Measurements from ENCODE around the gene CCL17.

The CCL17 gene

GRCh38 chr16:57377080-57377841 lies 27.3 kb upstream of the CCL17 start:
- Histone ChIP-seq H3K9me3 (ENCODE audit: control insufficient read depth, low read length) (no peaks in the 10 kb centered on the region), H3K36me3 (ENCODE audit: control insufficient read depth, insufficient read depth, low read length) (no peaks in the 10 kb centered on the region), H3K4me1 (ENCODE audit: control insufficient read depth, insufficient read depth, low read length) (peaks cover 29% of the 10 kb centered on the region), H3K4me3 (ENCODE audit: insufficient read depth, low read depth, low read length) (no peak overlapping the region), H3K27me3 (ENCODE audit: control insufficient read depth, insufficient read depth, low read length, poor library complexity, severe bottlenecking) (no peaks in the 10 kb centered on the region), H3K27ac (ENCODE audit: insufficient read depth, low read depth, low read length, poor library complexity, severe bottlenecking) (no peak overlapping the region)
- 78 to 80% methylated on average over 5 of the region's 5 CpGs for WGBS, 2 experiments

GRCh38 chr16:57379579-57379978 lies 25.0 kb upstream of the CCL17 start:
- no peaks in the 10 kb centered on the region for H3K27me3 ChIP-seq (ENCODE audit: control insufficient read depth, insufficient read depth, low read length, poor library complexity, severe bottlenecking)
- no peak overlapping the region for H3K4me3 ChIP-seq (ENCODE audit: insufficient read depth, low read depth, low read length)
- H3K27ac ChIP-seq (ENCODE audit: insufficient read depth, low read depth, low read length, poor library complexity, severe bottlenecking) = no peak overlapping the region
- no peaks in the 10 kb centered on the region for H3K36me3 ChIP-seq (ENCODE audit: control insufficient read depth, insufficient read depth, low read length)
- H3K4me1 ChIP-seq (ENCODE audit: control insufficient read depth, insufficient read depth, low read length) = peaks cover 7% of the 10 kb centered on the region
- WGBS, 2 experiments = 94 to 95% methylated on average over 10 of the region's 10 CpGs
- H3K9me3 ChIP-seq (ENCODE audit: control insufficient read depth, low read length) = no peaks in the 10 kb centered on the region

- Histone ChIP-seq H3K27ac (ENCODE audit: insufficient read depth, low read depth, low read length, poor library complexity, severe bottlenecking) (no peak overlapping the region), H3K4me1 (ENCODE audit: control insufficient read depth, insufficient read depth, low read length) (peaks cover 7% of the 10 kb centered on the region), H3K4me3 (ENCODE audit: insufficient read depth, low read depth, low read length) (no peak overlapping the region), H3K36me3 (ENCODE audit: control insufficient read depth, insufficient read depth, low read length) (no peaks in the 10 kb centered on the region), H3K27me3 (ENCODE audit: control insufficient read depth, insufficient read depth, low read length, poor library complexity, severe bottlenecking) (no peaks in the 10 kb centered on the region), H3K9me3 (ENCODE audit: control insufficient read depth, low read length) (no peaks in the 10 kb centered on the region)
- WGBS, 2 experiments = 90 to 91% methylated on average over 8 of the region's 8 CpGs
These were observed 23.7 kb upstream of the CCL17 start for GRCh38 chr16:57380671-57381462.

GRCh38 chr16:57381791-57382534 lies 22.6 kb upstream of the CCL17 start:
- Histone ChIP-seq H3K27ac (ENCODE audit: insufficient read depth, low read depth, low read length, poor library complexity, severe bottlenecking) (no peak overlapping the region), H3K9me3 (ENCODE audit: control insufficient read depth, low read length) (no peaks in the 10 kb centered on the region), H3K4me1 (ENCODE audit: control insufficient read depth, insufficient read depth, low read length) (peaks cover 11% of the 10 kb centered on the region), H3K27me3 (ENCODE audit: control insufficient read depth, insufficient read depth, low read length, poor library complexity, severe bottlenecking) (no peaks in the 10 kb centered on the region), H3K36me3 (ENCODE audit: control insufficient read depth, insufficient read depth, low read length) (no peaks in the 10 kb centered on the region), H3K4me3 (ENCODE audit: insufficient read depth, low read depth, low read length) (no peak overlapping the region)
- WGBS, 2 experiments = 93 to 95% methylated on average over 35 of the region's 35 CpGs

GRCh38 chr16:57382535-57383275 lies 21.9 kb upstream of the CCL17 start:
- H3K4me3 ChIP-seq (ENCODE audit: insufficient read depth, low read depth, low read length) = no peak overlapping the region
- no peaks in the 10 kb centered on the region for H3K36me3 ChIP-seq (ENCODE audit: control insufficient read depth, insufficient read depth, low read length)
- H3K9me3 ChIP-seq (ENCODE audit: control insufficient read depth, low read length) = no peaks in the 10 kb centered on the region
- H3K27me3 ChIP-seq (ENCODE audit: control insufficient read depth, insufficient read depth, low read length, poor library complexity, severe bottlenecking) = no peaks in the 10 kb centered on the region
- no peak overlapping the region for H3K27ac ChIP-seq (ENCODE audit: insufficient read depth, low read depth, low read length, poor library complexity, severe bottlenecking)
- H3K4me1 ChIP-seq (ENCODE audit: control insufficient read depth, insufficient read depth, low read length) = peaks cover 5% of the 10 kb centered on the region
- 94% methylated on average over 16 of the region's 16 CpGs for WGBS, 2 experiments

GRCh38 chr16:57383276-57384247 lies 21.0 kb upstream of the CCL17 start:
- WGBS, 2 experiments = 83 to 88% methylated on average over 8 of the region's 8 CpGs
- Histone ChIP-seq H3K4me1 (ENCODE audit: control insufficient read depth, insufficient read depth, low read length) (peaks cover 5% of the 10 kb centered on the region), H3K36me3 (ENCODE audit: control insufficient read depth, insufficient read depth, low read length) (no peaks in the 10 kb centered on the region), H3K9me3 (ENCODE audit: control insufficient read depth, low read length) (no peaks in the 10 kb centered on the region), H3K4me3 (ENCODE audit: insufficient read depth, low read depth, low read length) (no peak overlapping the region), H3K27me3 (ENCODE audit: control insufficient read depth, insufficient read depth, low read length, poor library complexity, severe bottlenecking) (no peaks in the 10 kb centered on the region), H3K27ac (ENCODE audit: insufficient read depth, low read depth, low read length, poor library complexity, severe bottlenecking) (no peak overlapping the region)

- H3K27ac ChIP-seq (ENCODE audit: insufficient read depth, low read depth, low read length, poor library complexity, severe bottlenecking) = no peak overlapping the region
- 88 to 90% methylated on average over 10 to 11 of the region's 11 CpGs for WGBS, 2 experiments
- H3K9me3 ChIP-seq (ENCODE audit: control insufficient read depth, low read length) = no peaks in the 10 kb centered on the region
- no peaks in the 10 kb centered on the region for H3K27me3 ChIP-seq (ENCODE audit: control insufficient read depth, insufficient read depth, low read length, poor library complexity, severe bottlenecking)
- H3K4me3 ChIP-seq (ENCODE audit: insufficient read depth, low read depth, low read length) = no peak overlapping the region
- no peaks in the 10 kb centered on the region for H3K36me3 ChIP-seq (ENCODE audit: control insufficient read depth, insufficient read depth, low read length)
- H3K4me1 ChIP-seq (ENCODE audit: control insufficient read depth, insufficient read depth, low read length) = peaks cover 5% of the 10 kb centered on the region
These were observed 20.1 kb upstream of the CCL17 start for GRCh38 chr16:57384248-57385070.

GRCh38 chr16:57385083-57385482 lies 19.5 kb upstream of the CCL17 start:
- Histone ChIP-seq H3K4me3 (ENCODE audit: insufficient read depth, low read depth, low read length) (no peak overlapping the region), H3K4me1 (ENCODE audit: control insufficient read depth, insufficient read depth, low read length) (peaks cover 5% of the 10 kb centered on the region), H3K36me3 (ENCODE audit: control insufficient read depth, insufficient read depth, low read length) (no peaks in the 10 kb centered on the region), H3K27me3 (ENCODE audit: control insufficient read depth, insufficient read depth, low read length, poor library complexity, severe bottlenecking) (no peaks in the 10 kb centered on the region), H3K27ac (ENCODE audit: insufficient read depth, low read depth, low read length, poor library complexity, severe bottlenecking) (no peak overlapping the region), H3K9me3 (ENCODE audit: control insufficient read depth, low read length) (no peaks in the 10 kb centered on the region)
- WGBS, 2 experiments = 82 to 86% methylated on average over 5 of the region's 5 CpGs
